ENCODE data around the gene KRT78.

KRT78 gene

DNA sequence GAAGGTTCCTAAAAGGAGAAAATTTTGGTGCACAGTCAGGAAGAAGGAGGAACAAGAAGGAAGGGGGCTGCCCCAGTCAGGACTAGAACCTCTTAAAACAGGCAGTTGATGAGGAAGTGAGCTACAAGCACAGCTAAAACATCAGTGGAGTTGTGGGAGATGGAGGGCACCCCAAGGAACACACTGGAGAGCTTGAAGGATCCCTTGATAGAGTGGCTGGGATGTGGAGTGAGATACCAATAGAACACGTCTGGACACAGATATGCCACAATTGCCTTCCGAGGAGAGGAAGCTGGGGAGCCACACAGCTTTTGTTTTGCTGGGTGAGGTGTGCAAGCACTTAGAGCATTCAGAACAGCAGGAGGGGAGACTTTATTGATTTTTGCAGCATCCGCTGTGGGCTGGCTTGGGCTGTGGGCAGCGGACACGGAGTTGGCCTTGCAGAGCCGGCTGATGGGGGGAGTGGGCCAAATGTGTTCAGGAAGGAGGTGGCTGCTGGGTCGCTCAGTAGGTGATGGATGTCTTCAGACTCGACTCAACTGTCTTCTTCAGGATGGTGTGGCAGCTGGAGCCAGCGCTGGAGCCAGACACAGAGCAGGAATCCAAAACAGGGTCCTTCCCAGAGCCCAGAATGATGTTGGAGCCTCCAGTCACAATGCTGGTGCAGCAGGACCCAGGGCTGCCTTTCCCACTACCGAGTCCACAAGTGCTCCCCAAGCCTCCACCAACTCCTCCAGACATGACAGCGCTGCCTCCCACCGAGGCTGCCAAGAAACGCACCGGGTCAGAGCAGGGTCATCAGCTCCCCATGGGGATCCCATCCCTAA lies 10.0 kb downstream of the KRT78 start:
- DNase-seq (ENCODE audit: low read depth), result no peak

DNA sequence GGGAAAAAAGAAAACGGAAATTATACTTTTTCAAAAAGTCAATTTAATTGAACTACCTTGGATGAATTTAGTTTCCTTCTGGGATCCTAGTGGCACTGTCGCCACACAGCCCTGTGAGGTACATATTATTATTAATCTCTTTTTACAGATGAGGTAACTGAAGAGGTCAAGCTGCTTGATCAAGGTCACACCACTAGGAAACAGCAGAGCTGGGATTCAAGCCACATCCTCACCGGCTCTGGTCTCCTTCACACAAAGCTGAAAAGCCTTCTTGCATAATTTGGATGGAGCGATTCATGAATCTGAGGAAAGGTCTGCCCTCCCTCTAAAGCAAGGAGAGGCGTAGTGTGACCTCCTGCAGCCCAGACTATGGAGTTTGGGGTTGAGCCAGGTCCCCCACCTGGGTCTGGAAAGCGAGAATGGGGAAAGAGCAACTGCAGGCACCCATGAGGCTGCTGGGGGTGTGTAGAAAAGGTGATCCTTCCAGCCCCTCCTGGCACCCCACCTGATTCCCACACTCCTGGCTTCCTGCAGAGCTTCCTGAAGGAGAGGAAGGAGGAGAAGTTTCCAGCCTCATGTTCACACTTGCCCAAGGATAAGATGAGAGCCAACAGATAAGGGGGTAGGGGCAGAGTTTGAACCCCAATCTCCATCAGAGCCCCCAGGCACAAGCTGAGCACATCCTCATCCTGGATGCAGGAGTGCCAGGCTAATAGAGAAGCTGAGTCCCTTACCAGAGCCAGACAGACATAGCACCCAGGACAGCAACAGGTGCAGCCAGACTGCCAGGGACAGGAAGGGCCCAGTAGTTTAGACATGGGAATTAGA lies 10.8 kb downstream of the KRT78 start:
- no peak for DNase-seq (ENCODE audit: low read depth)

DNA sequence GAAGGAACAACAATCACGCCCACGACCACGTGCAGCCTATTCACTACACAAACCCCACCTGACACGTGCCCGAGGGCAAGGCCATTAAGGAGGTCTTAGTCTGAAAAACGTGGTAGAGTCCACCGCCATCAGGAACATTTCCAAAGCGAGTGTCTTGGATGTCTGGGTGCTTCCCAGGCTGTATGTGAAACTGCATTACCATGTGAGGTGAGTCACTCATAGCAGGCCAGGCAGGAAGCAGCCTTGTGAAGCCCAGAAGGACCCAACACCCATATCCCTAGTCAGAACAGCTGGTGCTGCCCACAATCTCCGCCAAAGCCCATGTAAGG lies 11.4 kb downstream of the KRT78 start:
- DNase-seq (ENCODE audit: low read depth), result peak; percentile 12

DNA sequence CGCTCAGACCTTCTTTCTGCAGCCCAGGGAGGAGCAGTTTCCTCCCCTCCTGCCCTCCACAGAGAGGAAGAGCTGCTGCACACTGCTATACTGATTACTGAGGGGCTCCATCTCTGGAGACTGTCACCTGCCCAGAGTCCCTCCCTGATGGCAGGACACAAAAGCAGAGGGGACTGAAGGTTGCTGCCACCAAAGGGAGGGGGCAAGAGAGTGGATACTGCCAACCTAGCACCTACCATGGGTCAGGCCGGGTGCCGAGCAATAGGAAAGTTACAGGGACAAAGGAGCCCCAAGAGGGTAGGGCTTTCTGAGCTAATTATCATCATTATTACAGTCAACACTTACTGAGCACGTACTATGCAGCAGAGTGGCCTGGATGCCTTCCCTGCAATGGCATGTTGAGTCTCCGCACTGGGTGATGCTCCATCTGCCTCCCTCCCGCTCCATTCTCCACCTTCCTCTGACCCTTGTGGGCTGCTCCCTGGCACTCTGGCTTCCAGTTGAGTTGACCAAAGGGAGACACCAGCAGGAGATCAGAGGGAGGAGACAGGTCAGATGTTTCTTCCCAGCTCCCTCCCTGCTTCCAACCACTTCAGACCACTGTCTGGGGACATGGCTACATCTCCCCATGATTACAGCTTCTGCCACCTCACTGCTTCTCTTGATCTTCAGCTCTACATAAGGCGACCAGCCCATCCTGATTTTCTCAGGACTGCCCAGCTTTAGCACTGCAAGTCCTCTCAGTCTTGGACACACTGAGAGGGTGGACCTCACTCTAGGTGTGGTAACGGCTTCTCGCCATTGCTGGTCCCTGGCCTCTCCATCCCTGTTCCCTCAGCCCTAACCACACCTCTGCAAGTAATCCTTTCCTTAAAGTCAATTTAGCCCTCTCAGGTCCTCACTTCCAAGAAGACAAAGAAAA lies 12.0 kb downstream of the KRT78 start:
- DNase-seq (ENCODE audit: low read depth), result no peak

GRCh38 chr12:52836042-52836466 lies 12.7 kb downstream of the KRT78 start:
- no peak for DNase-seq (ENCODE audit: low read depth)

DNA sequence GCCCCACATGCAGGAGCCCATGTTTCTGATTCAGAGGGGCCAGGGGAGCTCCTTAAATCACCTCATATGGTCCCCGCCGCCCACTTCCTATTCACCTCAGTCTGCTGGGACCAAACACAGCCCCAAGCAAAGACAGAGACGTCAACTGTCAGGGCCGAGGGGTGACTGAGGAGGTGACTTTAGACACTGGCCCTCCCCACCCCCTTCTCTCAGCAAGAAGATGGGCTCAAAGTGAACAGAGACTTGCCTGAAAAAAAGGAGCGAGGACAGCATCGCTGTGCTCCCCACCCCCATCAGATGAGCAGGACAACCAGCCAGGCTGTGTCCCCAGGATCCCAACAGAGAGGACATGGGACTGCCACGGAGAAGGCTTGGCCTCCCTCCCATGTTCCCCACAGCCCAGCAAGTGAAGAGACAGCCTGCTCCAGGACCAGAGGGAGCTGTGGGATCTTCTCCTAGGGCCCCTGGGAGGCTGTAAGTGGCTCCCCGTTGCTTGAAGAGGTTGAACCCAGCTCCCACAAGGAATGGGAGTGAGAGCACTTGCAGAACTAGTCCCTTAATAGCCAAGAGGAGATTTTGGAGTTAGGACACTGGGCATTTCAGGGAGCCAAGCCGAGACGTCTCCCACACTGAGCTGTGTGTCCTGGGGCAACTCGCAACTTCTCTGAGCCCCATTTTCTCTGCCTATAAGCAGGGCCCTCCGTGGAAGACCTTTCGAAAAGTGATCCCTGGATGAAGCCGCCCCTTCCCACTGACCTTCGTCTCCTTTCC lies 13.3 kb downstream of the KRT78 start:
- no peak for DNase-seq (ENCODE audit: low read depth)

DNA sequence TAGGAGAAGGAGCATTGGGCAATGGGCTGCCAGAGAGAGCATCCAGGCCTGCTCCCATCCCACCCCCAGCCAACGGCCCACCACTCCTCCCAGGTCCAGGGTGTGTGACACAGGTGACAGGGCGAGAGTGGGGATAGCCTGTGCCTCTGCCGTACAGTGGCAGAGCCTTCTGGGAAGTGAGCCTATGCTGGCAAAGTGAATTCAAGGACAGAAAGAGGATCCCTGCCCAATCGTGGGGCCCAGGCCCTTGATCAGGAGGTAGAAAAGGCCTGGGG lies 14.1 kb downstream of the KRT78 start:
- no peak for DNase-seq (ENCODE audit: low read depth)

DNA sequence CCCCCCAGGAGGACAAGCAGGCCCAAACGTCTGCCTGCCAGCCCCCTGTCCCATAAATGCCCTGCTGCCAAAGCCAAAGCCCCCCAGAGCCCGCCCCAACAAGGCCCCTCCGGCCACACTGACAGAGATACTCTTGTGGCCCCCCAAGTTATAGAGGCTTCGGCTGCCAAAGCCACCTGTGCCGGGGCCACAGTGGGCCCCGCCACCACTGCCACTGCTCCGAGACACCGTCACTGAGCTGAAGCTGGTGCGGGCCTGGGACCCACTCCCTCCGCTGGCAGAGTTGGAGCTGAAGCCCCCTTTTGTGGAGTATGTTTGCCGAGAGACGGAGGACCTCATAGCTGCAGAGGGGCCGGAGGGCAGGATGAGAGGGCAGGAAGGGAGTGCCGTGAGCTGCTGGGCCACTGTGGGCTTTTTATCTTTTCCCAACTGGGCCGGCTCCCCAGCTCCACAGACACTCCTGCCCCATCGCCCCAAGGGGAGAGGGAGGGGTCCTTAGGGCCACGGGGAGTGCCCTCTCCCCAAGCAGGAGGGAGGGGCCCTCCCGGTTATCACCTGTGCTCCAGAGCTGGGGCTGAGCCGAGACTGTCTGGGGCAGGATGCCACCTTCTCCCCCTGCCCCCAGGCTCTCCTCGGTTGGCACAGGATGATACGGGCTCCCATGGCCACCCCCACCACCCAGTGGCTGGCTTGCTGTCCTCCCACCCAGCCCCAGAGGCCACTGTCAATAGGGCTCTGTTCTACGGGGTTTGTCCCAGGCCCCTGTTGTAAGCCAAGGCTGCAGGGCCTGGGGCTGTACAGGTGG lies 14.7 kb downstream of the KRT78 start, which contains the start of gene KRT79:
Gene KRT79, minus strand, starts transcription at position 390 of the 805 bp plus-strand sequence. Its CDS starts 51 bp downstream, at position 339.
- DNase-seq (ENCODE audit: low read depth), result no peak

DNA sequence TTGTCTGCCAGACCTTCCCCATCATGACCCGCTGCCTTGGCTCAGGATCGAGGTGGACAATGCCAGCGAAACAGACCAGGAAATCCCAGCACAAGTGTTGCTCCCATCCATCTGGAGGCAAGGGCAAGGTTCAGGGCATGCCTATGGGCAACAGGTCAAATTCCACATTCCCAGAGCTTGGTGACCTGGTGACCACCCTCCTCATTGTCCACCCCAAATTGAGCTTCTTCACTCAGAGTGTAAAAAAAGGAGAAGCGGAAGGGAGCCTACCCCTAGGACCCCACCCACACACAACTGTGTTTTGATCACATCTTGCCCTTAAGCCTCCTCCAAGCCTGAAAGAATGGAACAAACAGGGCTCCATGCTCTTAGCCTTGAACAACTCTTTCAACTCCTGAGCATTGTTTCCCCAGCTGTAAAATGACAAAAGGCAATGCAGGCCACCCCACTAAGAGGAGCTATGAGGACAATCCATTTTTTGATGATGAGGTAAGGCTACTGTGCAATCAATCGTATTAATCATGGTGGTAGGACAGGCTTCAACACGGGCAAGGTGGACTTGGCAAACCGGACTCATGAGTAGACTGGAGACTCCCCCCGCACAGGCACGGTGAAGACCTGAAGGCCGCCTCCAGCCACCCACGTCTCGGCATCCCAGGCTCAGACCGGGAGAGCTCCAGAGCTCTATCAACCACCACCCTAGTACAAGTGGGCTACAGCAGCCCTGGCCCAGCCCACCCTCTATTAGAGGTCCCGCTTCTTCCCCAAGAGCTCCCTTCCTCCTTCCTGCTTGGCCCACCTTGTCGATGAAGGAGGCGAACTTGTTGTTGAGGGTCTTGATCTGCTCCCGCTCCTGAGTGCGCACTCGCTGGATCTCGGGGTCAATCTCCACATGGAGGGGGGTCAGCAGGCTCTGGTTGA lies 15.5 kb downstream of the KRT78 start:
- DNase-seq (ENCODE audit: low read depth), result no peak

- no peak for DNase-seq (ENCODE audit: low read depth)
These were observed 16.3 kb downstream of the KRT78 start for GRCh38 chr12:52832451-52832850.

DNA sequence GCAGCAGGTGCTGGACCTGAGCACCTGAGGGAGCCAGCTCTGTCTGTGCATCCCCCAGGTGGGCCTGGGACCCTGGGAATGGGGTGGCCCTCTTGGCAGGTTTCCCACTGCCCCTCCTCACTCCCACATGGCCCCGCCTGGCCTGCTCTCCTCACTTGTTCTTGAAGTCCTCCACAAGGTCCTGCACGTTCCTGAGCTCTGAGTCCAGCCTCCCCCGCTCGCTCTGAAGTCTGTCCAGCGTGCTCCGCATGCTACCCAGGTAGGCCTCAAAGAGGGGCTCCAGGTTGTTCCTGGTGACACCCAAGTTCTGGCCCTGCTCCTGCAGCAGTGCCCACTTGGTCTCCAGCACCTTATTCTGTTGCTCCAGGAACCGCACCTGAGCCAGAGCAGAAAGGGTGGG lies 17.5 kb downstream of the KRT78 start:
- no peak for DNase-seq (ENCODE audit: low read depth)

- DNase-seq (ENCODE audit: low read depth), result no peak
These were observed 18.6 kb downstream of the KRT78 start for GRCh38 chr12:52829986-52830770.

- DNase-seq (ENCODE audit: low read depth), result no peak
These were observed 20.2 kb downstream of the KRT78 start for GRCh38 chr12:52828591-52829021.

- DNase-seq (ENCODE audit: low read depth), result no peak
These were observed 20.6 kb downstream of the KRT78 start for GRCh38 chr12:52828156-52828555.

- no peak for DNase-seq (ENCODE audit: low read depth)
These were observed 21.2 kb downstream of the KRT78 start for GRCh38 chr12:52827499-52828090.

DNA sequence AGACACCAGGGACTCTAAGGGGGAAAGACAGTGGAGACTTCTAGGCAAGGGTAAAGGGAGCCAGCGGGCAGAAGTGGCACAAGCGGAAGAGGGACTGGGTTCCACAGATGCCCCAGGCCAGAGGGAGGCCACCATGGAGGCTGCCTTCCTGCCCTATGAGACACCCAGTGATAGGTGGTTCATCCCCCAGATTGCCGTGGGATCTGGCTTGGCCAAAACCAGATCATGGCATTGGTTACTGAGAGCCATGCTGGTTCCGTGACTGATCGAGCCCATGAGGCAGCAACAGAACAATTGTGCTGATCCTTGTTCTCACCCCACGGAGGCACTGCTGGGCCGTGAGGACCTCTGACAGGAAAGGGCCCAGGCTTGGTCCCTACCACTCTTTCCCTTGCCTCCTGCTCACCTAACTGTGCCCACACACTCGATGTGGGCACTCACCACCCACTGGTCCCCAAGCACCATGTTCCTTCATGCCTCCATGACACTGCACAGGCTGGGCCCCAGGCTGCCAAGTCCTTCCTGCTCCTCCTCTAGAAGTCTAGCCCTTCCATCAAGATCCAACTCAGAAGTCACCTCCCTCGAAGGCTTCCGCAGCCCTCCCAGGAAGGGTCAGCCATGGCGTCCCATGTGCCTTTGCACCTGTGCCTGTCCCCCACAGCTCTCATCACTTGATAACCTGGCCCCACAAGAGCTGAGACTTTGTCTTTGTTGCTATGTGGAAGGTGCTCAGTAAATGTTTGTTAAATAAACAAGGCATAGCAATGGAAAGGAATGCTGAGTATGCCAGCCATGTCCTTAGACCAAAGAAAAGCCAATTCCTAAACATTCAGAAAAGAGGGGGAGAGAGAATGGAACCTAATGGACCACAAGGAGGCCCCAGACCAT lies 21.9 kb downstream of the KRT78 start:
- DNase-seq (ENCODE audit: low read depth), result no peak

GRCh38 chr12:52825961-52826360 lies 22.8 kb downstream of the KRT78 start:
- DNase-seq (ENCODE audit: low read depth), result no peak
